Adrenal gland (tissue), 12 donors: ENCODE measurements around the gene CYBA. TPM values are rescaled to one million over a fixed set of nuclear protein-coding genes. Genes with fewer than 3 reads are reported as not detected.

ENCODE experiments used
- DNase-seq, 7 donors: peaks; one replicate each; pipeline ENCODE4 v3.0.0-alpha.2; 2019 to 2020
- H3K27ac ChIP-seq, 5 donors: fragments of 200-600 bp; sonication (generic) in 4 of 5; 1 replicate in 3 of 5; 2 replicates in 2 of 5; pipeline versions ENCODE4 v1.5.1 to v1.8.0; 2016 to 2020; ENCODE audit warnings: mild to moderate bottlenecking in 1 of 5
- H3K27me3 ChIP-seq: fragments of 200-600 bp; 2 replicates; pipeline ENCODE4 v1.8.0; 2021
- H3K36me3 ChIP-seq, 2 donors: fragments of 200-600 bp; replicated peaks in 1 of 2; 1 replicate in 1 of 2; 2 replicates in 1 of 2; pipeline versions ENCODE4 v1.5.1 to v1.8.0; 2018 to 2022
- H3K4me1 ChIP-seq, 2 donors: fragments of 200-600 bp; replicated peaks in 1 of 2; 1 replicate in 1 of 2; 2 replicates in 1 of 2; pipeline versions ENCODE4 v1.5.1 to v1.8.0; 2018 to 2021
- H3K4me3 ChIP-seq, 4 donors: fragments of 200-600 bp; sonication (generic) in 3 of 4; one replicate each; pipeline ENCODE4 v1.5.1; 2016 to 2018
- H3K9me3 ChIP-seq, 3 donors: fragments of 200-600 bp; sonication (generic) in 1 of 3; replicated peaks in 1 of 3; 1 replicate in 2 of 3; 2 replicates in 1 of 3; pipeline versions ENCODE4 v1.5.1 to v1.8.0; 2016 to 2021
- CTCF ChIP-seq, 6 experiments: fragments of 450-650 bp in 4 of 6; fragments of 200-600 bp in 2 of 6; sonication (generic) in 1 of 6; IDR thresholded peaks; 1 replicate in 5 of 6; 2 replicates in 1 of 6; pipeline versions ENCODE4 v1.5.1 to v1.8.0; 2016 to 2021; ENCODE audit warnings: antibody characterized with exemption in 6 of 6, mild to moderate bottlenecking in 2 of 6, moderate library complexity in 1 of 6
- POLR2A ChIP-seq, 2 donors: fragments of 450-650 bp; IDR thresholded peaks; one replicate each; pipeline ENCODE4 v1.6.1; 2017; ENCODE audit warnings: antibody characterized with exemption in 2 of 2, mild to moderate bottlenecking in 2 of 2, moderate library complexity in 1 of 2
- WGBS, 4 donors: extraction: QIAGEN DNeasy Blood & Tissue Kit in 2 of 4; methylation state at CpG; one replicate each; pipeline versions ENCODE4 v1.1.5 to v1.1.7; 2013 to 2017; 5-methylcytosine and 5-hydroxymethylcytosine counted together
- intact Hi-C, 2 donors: fragments of 100-400 bp; cut with DNase I; formaldehyde crosslinking; loops; one replicate each; pipeline versions ENCODE4 v1.14.1 to v1.15.0; 2022 to 2023
- polyA plus RNA-seq, 3 donors: library from polyadenylated mRNA; stranded (reverse); fragments of 200-250 nt in 2 of 3; fragments of 350-450 nt in 1 of 3; fragmentation: Illumina TruSeq in 1 of 3; extraction: RNeasy Lipid Tissue Mini Kit (QIAGEN cat#74804) in 1 of 3; gene quantifications; one replicate each; pipeline ENCODE4 v1.2.3, GENCODE V29; 2013 to 2014
- total RNA-seq, 9 donors: library from RNA; depleted of rRNA in 4 of 9; stranded (reverse); fragments of >200 nt in 4 of 9; fragments of 120-200 nt in 1 of 9; fragmentation: NEBNext Ultra II Directional in 1 of 9; extraction: Animal tissue kit (Norgen Biotek cat#: 25700) in 1 of 9; gene quantifications; one replicate each; pipeline versions ENCODE4 v1.1.0 to v1.2.4, GENCODE V29; 2013 to 2023
- donor health status: healthy with polysubstance abuse.
- donor health status: Bipolar disorder and iron deficiency.
- donor health status: DM: yes; HTN: yes; CAD: no.
- donor health status: DM: no; HTN: no; CAD: no.
- donor health status: DM: no; HTN: no; CAD: no.
- donor health status: DM: yes; HTN: yes; CAD: no.

The CYBA gene
- total and polyA plus RNA-seq, 12 donors, result 19.6 to 374 (median 155) TPM

GRCh38 chr16:88659160-88659559 is 8.3 kb upstream of the CYBA start:
- no peak for DNase-seq
- 91 to 97% (median 94%) methylated on average over 10 to 25 of the region's 25 CpGs for WGBS, 4 donors
- H3K9me3 ChIP-seq, result no peaks in the 10 kb centered on the region
- TF ChIP-seq CTCF (IDR thresholded peaks at IDR 0.05), result no peak
- TF ChIP-seq POLR2A (IDR thresholded peaks at IDR 0.05), result no peak
- no peak overlapping the region for H3K27ac ChIP-seq
- no peak overlapping the region for H3K4me3 ChIP-seq
- peaks cover 6 to 13% of the 10 kb centered on the region in 2 donors for H3K4me1 ChIP-seq
- H3K36me3 ChIP-seq, result peaks cover 0 to 13% of the 10 kb centered on the region in 2 donors
- no peaks in the 10 kb centered on the region for H3K27me3 ChIP-seq
- intact Hi-C loops, result no loop called here

GRCh38 chr16:88658714-88659113 is 7.9 kb upstream of the CYBA start:
- 85 to 94% (median 91%) methylated on average over 10 to 15 of the region's 15 CpGs for WGBS, 4 donors

GRCh38 chr16:88657371-88657770 is 6.5 kb upstream of the CYBA start:
- H3K36me3 ChIP-seq, result peaks cover 0 to 13% of the 10 kb centered on the region in 2 donors
- no peaks in the 10 kb centered on the region for H3K27me3 ChIP-seq
- TF ChIP-seq POLR2A (IDR thresholded peaks at IDR 0.05) (no peak), CTCF (IDR thresholded peaks at IDR 0.05) (no peak)
- H3K9me3 ChIP-seq, result no peaks in the 10 kb centered on the region
- H3K4me3 ChIP-seq, result no peak overlapping the region
- H3K27ac ChIP-seq, result no peak overlapping the region
- no peak for DNase-seq
- 73 to 95% (median 93%) methylated on average over 2 to 19 of the region's 19 CpGs for WGBS, 4 donors
- intact Hi-C loops, result no loop called here
- peaks cover 4 to 7% of the 10 kb centered on the region in 2 donors for H3K4me1 ChIP-seq

More at GRCh38 chr16:88658714-88659113, 7.9 kb upstream of the CYBA start:
- Histone ChIP-seq H3K4me1 (peaks cover 6 to 9% of the 10 kb centered on the region in 2 donors), H3K27me3 (no peaks in the 10 kb centered on the region), H3K9me3 (no peaks in the 10 kb centered on the region), H3K36me3 (peaks cover 0 to 13% of the 10 kb centered on the region in 2 donors), H3K4me3 (no peak overlapping the region), H3K27ac (no peak overlapping the region)
- intact Hi-C loops, result no loop called here
- TF ChIP-seq POLR2A (IDR thresholded peaks at IDR 0.05) (no peak), CTCF (IDR thresholded peaks at IDR 0.05) (no peak)
- no peak for DNase-seq

- no peaks in the 10 kb centered on the region for H3K9me3 ChIP-seq
- peaks cover 0 to 13% of the 10 kb centered on the region in 2 donors for H3K36me3 ChIP-seq
- no peak overlapping the region for H3K27ac ChIP-seq
- intact Hi-C loops, result no loop called here
- no peak overlapping the region for H3K4me3 ChIP-seq
- DNase-seq, result no peak
- H3K27me3 ChIP-seq, result no peaks in the 10 kb centered on the region
- TF ChIP-seq POLR2A (IDR thresholded peaks at IDR 0.05) (no peak), CTCF (IDR thresholded peaks at IDR 0.05) (no peak)
- WGBS, 4 donors, result 86 to 94% (median 87%) methylated on average over 6 to 25 of the region's 25 CpGs
- peaks cover 0 to 4% of the 10 kb centered on the region in 2 donors for H3K4me1 ChIP-seq
These were observed 5.6 kb upstream of the CYBA start for GRCh38 chr16:88656291-88656980.
